ENCODE measurements around the gene SRRM5. TPM values are rescaled to one million over a fixed set of nuclear protein-coding genes. Genes with fewer than 3 reads are reported as not detected.

SRRM5 gene
- total RNA-seq, 5 donors from 2014 or later (not counting 1 experiment from before 2014, with no cell fraction given), result 0.55 to 1.6 (median 1.2) TPM

- Mint-ChIP-seq H3K27ac (peak overlapping the region in 1 of 2 donors; percentile 18), H3K9me3 (no peaks in the 10 kb centered on the region), H3K36me3 (peaks cover 14% of the 10 kb centered on the region), H3K4me3 (no peak overlapping the region), H3K27me3 (no peaks in the 10 kb centered on the region), H3K4me1 (peaks cover 10 to 12% (median 10%) of the 10 kb centered on the region in 3 donors)
- CTCF ChIA-PET, result no interaction called here
- H3K36me3 ChIP-seq (ENCODE audit: control insufficient read depth in 2 of 2, extremely low read depth in 1 of 2, insufficient read depth in 1 of 2, low read length in 1 of 2), result peaks cover 3 to 17% of the 10 kb centered on the region in 2 donors
- DNase-seq (no peak), ATAC-seq (replicated peaks in 1 of 4) (no peak)
- H3K27ac ChIP-seq (ENCODE audit: low read length), result no peak overlapping the region
- H3K4me3 ChIP-seq (ENCODE audit: control insufficient read depth in 1 of 2, extremely low read depth in 1 of 2, low read length in 1 of 2), result no peak overlapping the region
- 97% methylated on average over 5 of the region's 7 CpGs for WGBS (ENCODE audit: insufficient coverage)
- peaks cover 0 to under 1% of the 10 kb centered on the region in 2 experiments for H3K4me1 ChIP-seq (ENCODE audit: control insufficient read depth in 1 of 2, extremely low read depth in 1 of 2, insufficient read depth in 2 of 2, low read length in 2 of 2)
- POLR2A ChIA-PET, result no interaction called here
- H3K27me3 ChIP-seq (replicated peaks in 1 of 2; ENCODE audit: control insufficient read depth in 2 of 2, extremely low read depth in 1 of 2, insufficient read depth in 2 of 2, low read length in 1 of 2), result no peaks in the 10 kb centered on the region
- no peaks in the 10 kb centered on the region for H3K9me3 ChIP-seq
Observed at GRCh38 chr19:43606569-43607229, 5.2 kb upstream of the SRRM5 start.

GRCh38 chr19:43607238-43608205 lies 4.4 kb upstream of the SRRM5 start:
- Histone ChIP-seq H3K4me3 (ENCODE audit: control insufficient read depth in 1 of 2, extremely low read depth in 1 of 2, low read length in 1 of 2) (no peak overlapping the region), H3K27ac (ENCODE audit: low read length) (no peak overlapping the region), H3K27me3 (replicated peaks in 1 of 2; ENCODE audit: control insufficient read depth in 2 of 2, extremely low read depth in 1 of 2, insufficient read depth in 2 of 2, low read length in 1 of 2) (no peaks in the 10 kb centered on the region), H3K9me3 (no peaks in the 10 kb centered on the region), H3K36me3 (ENCODE audit: control insufficient read depth in 2 of 2, extremely low read depth in 1 of 2, insufficient read depth in 1 of 2, low read length in 1 of 2) (peaks cover 10 to 25% of the 10 kb centered on the region in 2 donors), H3K4me1 (ENCODE audit: control insufficient read depth in 1 of 2, extremely low read depth in 1 of 2, insufficient read depth in 2 of 2, low read length in 2 of 2) (peaks cover 0 to 4% of the 10 kb centered on the region in 2 experiments)
- Mint-ChIP-seq H3K4me1 (peaks cover 14 to 18% (median 14%) of the 10 kb centered on the region in 3 donors), H3K27me3 (no peaks in the 10 kb centered on the region), H3K9me3 (no peaks in the 10 kb centered on the region), H3K4me3 (no peak overlapping the region), H3K36me3 (peaks cover 20% of the 10 kb centered on the region), H3K27ac (peak overlapping the region; percentile 36 to 68)
- ChIA-PET CTCF (no interaction called here), POLR2A (interaction anchor here in 1 of 2 donors (0.5 kb wide), 1 partner anchor 111 kb away, joined by 4 read pairs; no protein-coding TSS in a partner anchor)
- WGBS (ENCODE audit: insufficient coverage), result 61% methylated on average over 11 of the region's 28 CpGs
- DNase-seq (no peak), ATAC-seq (replicated peaks in 1 of 4) (peak in 2 of 4 experiments; percentile 17 to 46)

DNA sequence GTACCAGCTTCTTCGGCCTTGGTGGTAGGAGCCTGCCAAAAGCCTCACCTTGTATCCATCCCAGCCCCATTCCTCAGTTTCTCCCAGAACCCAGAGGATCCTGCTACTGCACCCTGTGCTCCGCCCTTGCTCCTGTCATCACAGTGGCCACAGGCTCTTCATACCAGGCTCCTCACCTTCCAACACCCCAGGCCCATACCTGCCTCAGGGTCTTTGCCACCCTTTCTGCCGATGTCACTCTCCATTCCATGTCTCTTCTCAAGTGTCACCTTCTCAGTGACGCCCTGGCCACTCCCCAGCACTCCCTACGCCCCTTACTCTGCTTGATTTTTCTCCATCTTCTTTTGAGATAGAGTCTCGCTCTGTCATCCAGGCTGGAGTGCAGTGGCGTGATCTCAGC lies 2.0 kb upstream of the SRRM5 start:
- CTCF ChIA-PET, result interaction anchor here in 1 of 2 donors (0.7 kb wide), 1 partner anchor 55 kb away, joined by 4 read pairs; no protein-coding TSS in a partner anchor
- Histone ChIP-seq H3K4me3 (ENCODE audit: control insufficient read depth in 1 of 2, extremely low read depth in 1 of 2, low read length in 1 of 2) (no peak overlapping the region), H3K36me3 (ENCODE audit: control insufficient read depth in 2 of 2, extremely low read depth in 1 of 2, insufficient read depth in 1 of 2, low read length in 1 of 2) (peaks cover 23 to 38% of the 10 kb centered on the region in 2 donors), H3K27ac (ENCODE audit: low read length) (no peak overlapping the region), H3K4me1 (ENCODE audit: control insufficient read depth in 1 of 2, extremely low read depth in 1 of 2, insufficient read depth in 2 of 2, low read length in 2 of 2) (peaks cover 0 to 4% of the 10 kb centered on the region in 2 experiments), H3K27me3 (replicated peaks in 1 of 2; ENCODE audit: control insufficient read depth in 2 of 2, extremely low read depth in 1 of 2, insufficient read depth in 2 of 2, low read length in 1 of 2) (no peaks in the 10 kb centered on the region), H3K9me3 (no peaks in the 10 kb centered on the region)
- POLR2A ChIA-PET, result no interaction called here
- WGBS (ENCODE audit: insufficient coverage), result 90% methylated on average over 6 of the region's 7 CpGs
- Mint-ChIP-seq H3K27ac (peak overlapping the region in 1 of 2 donors; percentile 61), H3K36me3 (peaks cover 39% of the 10 kb centered on the region), H3K27me3 (no peaks in the 10 kb centered on the region), H3K4me3 (no peak overlapping the region), H3K9me3 (no peaks in the 10 kb centered on the region), H3K4me1 (peaks cover 24 to 35% (median 26%) of the 10 kb centered on the region in 3 donors)
- ATAC-seq (replicated peaks in 1 of 4) (no peak), DNase-seq (no peak)

GRCh38 chr19:43610493-43610892 lies 1.4 kb upstream of the SRRM5 start:
- Mint-ChIP-seq H3K36me3 (peaks cover 39% of the 10 kb centered on the region), H3K27me3 (no peaks in the 10 kb centered on the region), H3K4me3 (no peak overlapping the region), H3K4me1 (peaks cover 24 to 36% (median 27%) of the 10 kb centered on the region in 3 donors), H3K9me3 (no peaks in the 10 kb centered on the region), H3K27ac (peak overlapping the region in 1 of 2 donors; percentile 57)
- DNase-seq (no peak), ATAC-seq (replicated peaks in 1 of 4) (no peak)
- Histone ChIP-seq H3K27me3 (replicated peaks in 1 of 2; ENCODE audit: control insufficient read depth in 2 of 2, extremely low read depth in 1 of 2, insufficient read depth in 2 of 2, low read length in 1 of 2) (no peaks in the 10 kb centered on the region), H3K4me1 (ENCODE audit: control insufficient read depth in 1 of 2, extremely low read depth in 1 of 2, insufficient read depth in 2 of 2, low read length in 2 of 2) (peaks cover 0 to 4% of the 10 kb centered on the region in 2 experiments), H3K9me3 (no peaks in the 10 kb centered on the region), H3K4me3 (ENCODE audit: control insufficient read depth in 1 of 2, extremely low read depth in 1 of 2, low read length in 1 of 2) (no peak overlapping the region), H3K36me3 (ENCODE audit: control insufficient read depth in 2 of 2, extremely low read depth in 1 of 2, insufficient read depth in 1 of 2, low read length in 1 of 2) (peaks cover 23 to 38% of the 10 kb centered on the region in 2 donors), H3K27ac (ENCODE audit: low read length) (no peak overlapping the region)
- 100% methylated on average over 1 of the region's 3 CpGs for WGBS (ENCODE audit: insufficient coverage)
- POLR2A ChIA-PET, result no interaction called here
- CTCF ChIA-PET, result no interaction called here

GRCh38 chr19:43612374-43612773 lies 486 bp downstream of the SRRM5 start:
- ChIA-PET POLR2A (no interaction called here), CTCF (no interaction called here)
- peaks cover 23 to 34% of the 10 kb centered on the region in 2 donors for H3K36me3 ChIP-seq (ENCODE audit: control insufficient read depth in 2 of 2, extremely low read depth in 1 of 2, insufficient read depth in 1 of 2, low read length in 1 of 2)
- Mint-ChIP-seq H3K9me3 (no peaks in the 10 kb centered on the region), H3K4me3 (no peak overlapping the region), H3K36me3 (peaks cover 33% of the 10 kb centered on the region), H3K27me3 (no peaks in the 10 kb centered on the region), H3K4me1 (peaks cover 28 to 48% (median 29%) of the 10 kb centered on the region in 3 donors), H3K27ac (no peak overlapping the region)
- no peaks in the 10 kb centered on the region for H3K27me3 ChIP-seq (replicated peaks in 1 of 2; ENCODE audit: control insufficient read depth in 2 of 2, extremely low read depth in 1 of 2, insufficient read depth in 2 of 2, low read length in 1 of 2)
- 98% methylated on average over 8 of the region's 12 CpGs for WGBS (ENCODE audit: insufficient coverage)
- DNase-seq, result no peak
- peaks cover 0 to 4% of the 10 kb centered on the region in 2 experiments for H3K4me1 ChIP-seq (ENCODE audit: control insufficient read depth in 1 of 2, extremely low read depth in 1 of 2, insufficient read depth in 2 of 2, low read length in 2 of 2)
- H3K9me3 ChIP-seq, result no peaks in the 10 kb centered on the region
- ATAC-seq (replicated peaks in 1 of 4), result no peak
- H3K27ac ChIP-seq (ENCODE audit: low read length), result no peak overlapping the region
- no peak overlapping the region for H3K4me3 ChIP-seq (ENCODE audit: control insufficient read depth in 1 of 2, extremely low read depth in 1 of 2, low read length in 1 of 2)

GRCh38 chr19:43616306-43616705 lies 4.4 kb downstream of the SRRM5 start:
- Mint-ChIP-seq H3K36me3 (peaks cover 25% of the 10 kb centered on the region), H3K4me3 (no peak overlapping the region), H3K9me3 (no peaks in the 10 kb centered on the region), H3K27me3 (no peaks in the 10 kb centered on the region), H3K4me1 (peaks cover 37 to 56% (median 41%) of the 10 kb centered on the region in 3 donors), H3K27ac (peak overlapping the region in 1 of 2 donors; percentile 61)
- WGBS (ENCODE audit: insufficient coverage), result no CpG with 5 or more reads among the region's 1 CpG
- Histone ChIP-seq H3K27ac (ENCODE audit: low read length) (no peak overlapping the region), H3K4me1 (ENCODE audit: control insufficient read depth in 1 of 2, extremely low read depth in 1 of 2, insufficient read depth in 2 of 2, low read length in 2 of 2) (peaks cover 9 to 27% of the 10 kb centered on the region in 2 experiments), H3K27me3 (replicated peaks in 1 of 2; ENCODE audit: control insufficient read depth in 2 of 2, extremely low read depth in 1 of 2, insufficient read depth in 2 of 2, low read length in 1 of 2) (no peaks in the 10 kb centered on the region), H3K4me3 (ENCODE audit: control insufficient read depth in 1 of 2, extremely low read depth in 1 of 2, low read length in 1 of 2) (no peak overlapping the region), H3K36me3 (ENCODE audit: control insufficient read depth in 2 of 2, extremely low read depth in 1 of 2, insufficient read depth in 1 of 2, low read length in 1 of 2) (peaks cover 20 to 26% of the 10 kb centered on the region in 2 donors), H3K9me3 (no peaks in the 10 kb centered on the region)
- ChIA-PET CTCF (interaction anchor here in 1 of 2 donors (0.6 to 0.7 kb wide), 2 partner anchors 16 to 122 kb away, joined by 3 to 7 read pairs; no protein-coding TSS in a partner anchor), POLR2A (interaction anchor here (0.6 kb wide), 2 partner anchors 59 to 72 kb away, joined by 3 to 6 read pairs; no protein-coding TSS in a partner anchor)
- ATAC-seq (replicated peaks in 1 of 4), result no peak
- no peak for DNase-seq
